Stimulated activated naive CD8-positive, alpha-beta T cell treated with anti-CD3 and anti-CD28 coated beads, Interleukin-15, amount 100 ng/mL, for 72 hours (primary cell): ENCODE data around the gene OLFM1.
"Not testable (repeated sequence)": the region's sequence is repeated elsewhere in the genome, so short reads cannot be mapped to it uniquely, and the experiment has no call there.

Experiments
- ATAC-seq: fragments of 150-1000 bp; cut with Tn5 transposase; 2 replicates; pipeline ENCODE4 v1.10.0; 2021; ENCODE audit warnings: mild to moderate bottlenecking, moderate library complexity
- DNase-seq, 2 donors: peaks; one replicate each; pipeline ENCODE4 v3.0.0; 2021 to 2022
- H3K27ac Mint-ChIP-seq, 2 donors: one replicate each; pipeline ENCODE4 v1.8.0; 2022; ENCODE audit warnings: mild to moderate bottlenecking in 2 of 2, mixed read lengths in 2 of 2, moderate library complexity in 2 of 2
- H3K27me3 Mint-ChIP-seq: one replicate; pipeline ENCODE4 v1.8.0; 2022; ENCODE audit warnings: mixed read lengths
- H3K4me1 Mint-ChIP-seq: one replicate; pipeline ENCODE4 v1.8.0; 2022; ENCODE audit warnings: mild to moderate bottlenecking, mixed read lengths
- H3K4me3 Mint-ChIP-seq, 2 donors: one replicate each; pipeline ENCODE4 v1.8.0; 2022; ENCODE audit warnings: mild to moderate bottlenecking in 2 of 2, mixed read lengths in 2 of 2, moderate library complexity in 1 of 2
- H3K9me3 Mint-ChIP-seq, 2 donors: one replicate each; pipeline ENCODE4 v1.8.0; 2022; ENCODE audit warnings: mixed read lengths in 2 of 2

OLFM1 gene

GRCh38 chr9:135135929-135136315, 48.5 kb downstream of the OLFM1 start:
- Mint-ChIP-seq H3K27ac (no peak overlapping the region), H3K4me1 (peaks cover 8% of the 10 kb centered on the region), H3K27me3 (peaks cover 28% of the 10 kb centered on the region), H3K4me3 (no peak overlapping the region), H3K9me3 (no peaks in the 10 kb centered on the region)
- ATAC-seq (no peak), DNase-seq (no peak)

DNA sequence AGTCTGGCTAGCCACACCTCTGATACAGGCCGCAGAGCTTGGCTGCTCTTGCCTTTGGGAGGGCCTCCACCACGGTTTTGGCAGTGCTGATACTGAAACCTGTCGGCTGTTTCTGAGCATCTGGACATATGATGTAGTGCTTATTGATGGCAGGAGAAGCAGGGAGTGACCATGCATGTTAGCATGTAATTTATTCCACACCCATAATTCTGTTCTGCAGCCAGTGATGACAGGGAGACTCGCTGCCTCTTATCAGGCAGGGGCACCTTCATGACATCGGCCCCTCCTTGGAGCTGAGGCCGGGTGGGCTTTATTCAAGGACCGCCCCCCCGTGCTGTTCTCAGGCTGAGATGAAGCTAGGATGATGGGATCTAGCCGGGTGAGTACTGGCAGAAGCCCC, 49.0 kb downstream of the OLFM1 start:
- Mint-ChIP-seq H3K9me3 (no peaks in the 10 kb centered on the region), H3K27ac (no peak overlapping the region), H3K4me1 (peaks cover 2% of the 10 kb centered on the region), H3K4me3 (no peak overlapping the region), H3K27me3 (peaks cover 28% of the 10 kb centered on the region)
- DNase-seq, result no peak
- no peak for ATAC-seq

GRCh38 chr9:135136991-135137832, 49.7 kb downstream of the OLFM1 start:
- peaks cover 27% of the 10 kb centered on the region for H3K27me3 Mint-ChIP-seq
- ATAC-seq, result no peak
- peak overlapping the region; percentile 46 to 89 for H3K27ac Mint-ChIP-seq

GRCh38 chr9:135138078-135138855, 50.8 kb downstream of the OLFM1 start:
- H3K9me3 Mint-ChIP-seq, result no peaks in the 10 kb centered on the region
- H3K27me3 Mint-ChIP-seq, result peaks cover 16% of the 10 kb centered on the region
- ATAC-seq (no peak), DNase-seq (no peak)
- no peak overlapping the region for H3K4me3 Mint-ChIP-seq
- no peak overlapping the region for H3K27ac Mint-ChIP-seq
- H3K4me1 Mint-ChIP-seq, result no peaks in the 10 kb centered on the region

More at GRCh38 chr9:135136991-135137832, 49.7 kb downstream of the OLFM1 start:
- Mint-ChIP-seq H3K4me1 (no peaks in the 10 kb centered on the region), H3K9me3 (no peaks in the 10 kb centered on the region), H3K4me3 (no peak overlapping the region)
- DNase-seq, result no peak

DNA sequence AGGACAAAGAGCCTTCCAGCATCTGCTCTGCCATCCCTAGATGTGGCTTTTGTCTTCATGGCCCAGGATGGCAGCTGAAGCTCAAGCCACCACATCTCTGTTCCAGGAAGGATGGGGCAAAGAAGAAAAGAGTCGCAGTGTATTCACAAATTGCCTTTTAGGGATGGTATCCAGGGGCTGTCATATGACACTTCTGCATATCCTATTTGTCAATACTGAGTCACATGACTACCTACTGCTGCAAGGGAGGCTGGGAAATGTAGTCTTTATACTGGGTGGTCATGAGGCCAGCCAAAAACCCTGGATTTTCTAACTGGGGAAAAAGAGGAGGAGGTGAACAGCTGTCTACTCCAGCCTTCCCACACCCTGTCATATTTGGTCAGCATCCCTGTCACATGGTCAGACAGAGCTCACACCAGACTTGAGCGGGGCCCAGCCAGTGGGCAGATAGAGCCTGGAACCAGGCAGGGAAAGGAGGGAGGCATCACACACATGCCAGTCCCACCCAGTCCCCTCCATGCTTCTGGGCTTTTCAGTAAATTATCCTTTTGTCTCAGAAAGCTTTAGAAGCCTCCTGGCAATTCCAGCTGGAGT, 52.0 kb downstream of the OLFM1 start:
- H3K27me3 Mint-ChIP-seq, result peaks cover 16% of the 10 kb centered on the region
- H3K9me3 Mint-ChIP-seq, result no peaks in the 10 kb centered on the region
- no peaks in the 10 kb centered on the region for H3K4me1 Mint-ChIP-seq
- no peak overlapping the region for H3K27ac Mint-ChIP-seq
- no peak overlapping the region for H3K4me3 Mint-ChIP-seq
- no peak for DNase-seq
- no peak for ATAC-seq

- no peaks in the 10 kb centered on the region for H3K9me3 Mint-ChIP-seq
- ATAC-seq (no peak), DNase-seq (no peak)
- H3K27me3 Mint-ChIP-seq, result peaks cover 28% of the 10 kb centered on the region
- no peak overlapping the region for H3K4me3 Mint-ChIP-seq
- no peaks in the 10 kb centered on the region for H3K4me1 Mint-ChIP-seq
- H3K27ac Mint-ChIP-seq, result no peak overlapping the region
Measured at GRCh38 chr9:135141183-135141774, 53.8 kb downstream of the OLFM1 start.

DNA sequence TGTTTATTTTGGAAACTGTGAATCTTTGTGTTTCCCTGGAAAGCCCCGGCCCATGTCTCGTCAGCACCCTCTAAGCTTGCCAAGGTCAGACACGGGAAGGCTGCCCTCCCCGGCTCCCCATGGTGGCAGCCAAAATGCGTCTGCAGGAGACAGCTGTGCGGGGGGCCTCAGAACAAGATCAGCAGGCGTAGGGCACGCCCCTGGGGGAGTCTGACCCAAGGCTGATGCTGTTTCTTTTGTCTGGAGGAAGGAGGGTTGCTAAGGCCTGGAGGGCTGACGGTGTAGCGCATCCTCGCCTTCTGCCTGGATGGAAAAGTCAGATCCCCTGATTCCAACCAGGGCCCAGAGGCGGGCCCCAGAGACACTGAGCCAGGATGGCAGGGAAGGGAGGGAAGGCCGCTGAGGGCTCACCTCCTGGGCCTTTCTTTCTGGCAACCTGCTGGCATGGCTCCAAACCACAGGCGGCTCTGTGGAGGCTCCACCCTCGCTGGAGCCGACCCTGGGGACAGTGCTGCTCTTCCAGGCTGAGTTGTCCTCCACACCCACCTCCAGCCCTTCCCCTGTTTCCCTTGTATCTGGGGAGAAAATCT, 57.2 kb downstream of the OLFM1 start:
- ATAC-seq, result no peak
- H3K4me3 Mint-ChIP-seq, result no peak overlapping the region

DNA sequence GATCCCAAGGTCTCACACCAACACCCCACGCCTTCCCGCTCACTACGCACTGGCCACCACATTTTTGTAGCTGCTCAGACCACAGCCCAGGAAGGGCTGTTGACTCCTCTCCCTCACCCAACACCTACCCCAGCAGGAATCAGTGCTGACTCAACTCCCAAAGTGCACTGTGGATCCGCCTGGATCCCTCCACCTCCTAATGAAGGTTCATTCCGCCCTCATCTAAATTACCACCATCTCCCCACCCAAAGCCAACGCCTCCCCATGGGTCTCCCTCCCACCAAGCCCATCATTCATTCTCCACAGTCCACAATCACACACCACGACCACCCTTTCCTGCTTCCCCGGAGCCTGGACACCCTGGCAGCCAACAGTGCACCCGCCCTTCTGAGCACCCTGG, 57.8 kb downstream of the OLFM1 start:
- ATAC-seq (no peak), DNase-seq (no peak)
- no peak overlapping the region for H3K4me3 Mint-ChIP-seq
- no peaks in the 10 kb centered on the region for H3K4me1 Mint-ChIP-seq
- peak overlapping the region in 1 of 2 donors; percentile 46 for H3K27ac Mint-ChIP-seq
- peaks cover 0 to 16% of the 10 kb centered on the region in 2 donors for H3K9me3 Mint-ChIP-seq
- peaks cover 28% of the 10 kb centered on the region for H3K27me3 Mint-ChIP-seq

More for the DNA sequence above, 57.2 kb downstream of the OLFM1 start:
- no peak for DNase-seq
- Mint-ChIP-seq H3K9me3 (peaks cover 0 to 15% of the 10 kb centered on the region in 2 donors), H3K27me3 (peaks cover 28% of the 10 kb centered on the region), H3K4me1 (no peaks in the 10 kb centered on the region), H3K27ac (no peak overlapping the region)

DNA sequence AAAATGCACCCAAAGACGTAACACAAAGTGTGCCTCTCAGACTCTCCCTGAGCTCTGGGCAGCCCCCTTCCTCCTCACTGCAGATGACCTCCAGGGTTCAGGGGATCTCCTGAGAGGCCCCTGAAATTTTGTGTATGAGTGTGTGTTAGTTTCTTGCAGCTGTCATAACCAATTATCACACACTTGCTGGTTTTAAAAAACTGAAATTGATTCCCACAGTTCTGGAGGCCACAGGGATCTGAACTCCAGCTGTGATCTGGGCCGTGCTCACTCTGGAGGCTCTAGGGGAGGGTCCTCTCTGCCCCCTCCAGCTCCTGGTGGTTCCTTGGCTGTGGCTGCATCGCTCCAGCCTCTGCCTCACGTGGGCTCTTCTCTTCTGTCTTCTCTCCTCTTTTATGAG, 58.8 kb downstream of the OLFM1 start:
- peaks cover 28% of the 10 kb centered on the region for H3K27me3 Mint-ChIP-seq
- H3K9me3 Mint-ChIP-seq, result peaks cover 0 to 25% of the 10 kb centered on the region in 2 donors
- no peak for ATAC-seq
- no peak overlapping the region for H3K27ac Mint-ChIP-seq
- H3K4me3 Mint-ChIP-seq, result no peak overlapping the region
- H3K4me1 Mint-ChIP-seq, result no peaks in the 10 kb centered on the region
- no peak for DNase-seq

GRCh38 chr9:135146766-135147473, 59.5 kb downstream of the OLFM1 start:
- peaks cover 0 to 32% of the 10 kb centered on the region in 2 donors for H3K9me3 Mint-ChIP-seq
- H3K4me3 Mint-ChIP-seq, result no peak overlapping the region
- H3K4me1 Mint-ChIP-seq, result no peaks in the 10 kb centered on the region
- no peak for ATAC-seq
- no peak for DNase-seq
- peaks cover 28% of the 10 kb centered on the region for H3K27me3 Mint-ChIP-seq
- no peak overlapping the region for H3K27ac Mint-ChIP-seq

GRCh38 chr9:135147474-135147805, 60.0 kb downstream of the OLFM1 start:
- Mint-ChIP-seq H3K9me3 (peaks cover 0 to 32% of the 10 kb centered on the region in 2 donors), H3K27ac (no peak overlapping the region), H3K27me3 (peaks cover 28% of the 10 kb centered on the region), H3K4me1 (no peaks in the 10 kb centered on the region), H3K4me3 (no peak overlapping the region)
- no peak for ATAC-seq
- DNase-seq, result no peak

- H3K27me3 Mint-ChIP-seq, result peaks cover 28% of the 10 kb centered on the region
- ATAC-seq (no peak), DNase-seq (no peak)
- H3K4me3 Mint-ChIP-seq, result no peak overlapping the region
- no peak overlapping the region for H3K27ac Mint-ChIP-seq
- H3K4me1 Mint-ChIP-seq, result no peaks in the 10 kb centered on the region
- H3K9me3 Mint-ChIP-seq, result peaks cover 0 to 32% of the 10 kb centered on the region in 2 donors
Measured at GRCh38 chr9:135147938-135148337, 60.5 kb downstream of the OLFM1 start.

DNA sequence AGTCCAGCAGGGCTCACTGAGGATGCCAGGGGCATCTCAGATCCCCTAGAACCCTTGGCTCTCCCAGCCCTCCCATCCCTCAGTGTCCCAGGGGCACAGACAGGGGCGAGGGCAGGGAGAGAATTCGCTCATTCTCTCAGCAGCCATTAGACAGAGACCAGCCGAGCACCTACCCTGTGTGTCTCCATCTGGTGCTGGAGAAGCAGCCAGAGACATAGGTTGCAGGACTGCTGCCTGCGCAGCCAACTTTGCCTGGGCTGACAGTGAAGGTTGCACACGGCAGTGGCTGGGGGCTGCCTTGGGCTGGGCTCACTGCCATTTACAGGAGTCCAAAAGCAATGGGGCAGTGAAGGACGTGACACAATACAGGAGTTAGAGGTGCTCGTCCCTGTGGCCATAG, 60.9 kb downstream of the OLFM1 start:
- peaks cover 28% of the 10 kb centered on the region for H3K27me3 Mint-ChIP-seq
- ATAC-seq, result no peak

DNA sequence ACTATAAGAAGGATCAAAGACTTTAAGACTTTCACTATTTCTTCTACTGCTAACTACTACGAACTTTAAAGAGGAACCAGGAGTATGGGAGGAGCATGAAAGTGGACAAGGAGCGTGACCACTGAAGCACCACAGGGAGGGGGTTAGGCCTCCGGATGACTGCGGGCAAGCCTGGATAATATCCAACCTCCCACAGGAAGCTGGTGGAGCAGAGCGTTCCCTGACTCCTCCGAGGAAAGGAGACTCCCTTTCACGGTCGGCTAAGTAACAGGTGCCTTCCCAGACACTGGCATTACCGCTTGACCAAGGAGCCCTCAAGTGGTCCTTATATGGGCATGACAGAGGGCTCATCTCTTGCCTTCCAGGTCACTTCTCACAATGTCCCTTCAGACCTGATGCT, 62.4 kb downstream of the OLFM1 start:
- H3K4me1 Mint-ChIP-seq, H3K4me3 Mint-ChIP-seq, H3K27ac Mint-ChIP-seq, ATAC-seq, DNase-seq: not testable (repeated sequence)
- Mint-ChIP-seq H3K9me3 (peaks cover 0 to 32% of the 10 kb centered on the region in 2 donors), H3K27me3 (peaks cover 28% of the 10 kb centered on the region)

More for the DNA sequence above, 60.9 kb downstream of the OLFM1 start:
- H3K4me3 Mint-ChIP-seq, result no peak overlapping the region
- no peak for DNase-seq
- peaks cover 0 to 32% of the 10 kb centered on the region in 2 donors for H3K9me3 Mint-ChIP-seq
- no peaks in the 10 kb centered on the region for H3K4me1 Mint-ChIP-seq
- no peak overlapping the region for H3K27ac Mint-ChIP-seq

DNA sequence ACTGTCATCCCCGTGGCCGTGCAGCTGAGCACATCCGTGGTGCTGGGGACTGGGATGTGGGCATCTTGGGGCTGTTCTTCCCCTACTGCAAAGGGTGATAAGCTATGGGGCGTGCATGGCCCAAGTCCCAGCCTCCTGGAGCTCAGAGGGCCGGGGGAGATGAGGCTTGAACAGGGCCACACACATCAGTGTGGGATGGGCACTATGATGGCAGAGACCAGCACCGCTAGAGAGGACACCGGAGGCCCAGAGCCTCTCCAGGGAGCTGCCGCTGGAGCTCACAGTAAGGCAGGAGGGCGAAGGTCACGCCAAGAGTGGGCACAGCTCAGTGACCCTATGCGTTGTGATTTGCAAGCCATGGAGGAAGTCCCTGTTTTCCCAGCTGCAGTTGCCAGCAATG, 63.5 kb downstream of the OLFM1 start:
- Mint-ChIP-seq H3K4me3 (no peak overlapping the region), H3K27ac (no peak overlapping the region), H3K4me1 (no peaks in the 10 kb centered on the region), H3K9me3 (peaks cover 0 to 32% of the 10 kb centered on the region in 2 donors), H3K27me3 (peaks cover 17% of the 10 kb centered on the region)
- no peak for DNase-seq
- ATAC-seq, result no peak
